ENCODE results near the gene ATP6V0C. TPM values are rescaled to one million over a fixed set of nuclear protein-coding genes. Genes with fewer than 3 reads are reported as not detected.
A peak's percentile ranks its signal among the peaks of the same experiment; 100 is the strongest.
"Not testable (repeated sequence)": the region's sequence is repeated elsewhere in the genome, so short reads cannot be mapped to it uniquely, and the experiment has no call there.

Gene ATP6V0C
- total and polyA plus RNA-seq, 4 donors, result 67.9 to 119 (median 112) TPM

GRCh38 chr16:2473999-2474876 lies 39.5 kb upstream of the ATP6V0C start:
- H3K36me3 ChIP-seq (ENCODE audit: control insufficient read depth in 1 of 2, insufficient read depth in 2 of 2, low read length in 1 of 2), result no peaks in the 10 kb centered on the region
- peak in 1 of 2 donors; percentile 60 for DNase-seq
- no peaks in the 10 kb centered on the region for H3K9me3 ChIP-seq (ENCODE audit: control insufficient read depth, low read length)
- intact Hi-C loops (cut with DNase I), result no loop called here
- peak; percentile 63 for ATAC-seq (ENCODE audit: low FRiP score)
- H3K27me3 ChIP-seq (ENCODE audit: control insufficient read depth in 1 of 2, insufficient read depth in 2 of 2, low read length in 1 of 2), result no peaks in the 10 kb centered on the region
- H3K27ac ChIP-seq (ENCODE audit: low read depth in 1 of 2, low read length in 2 of 2), result no peak overlapping the region
- 0 to 1% methylated on average over 54 to 100 of the region's 100 CpGs for WGBS, 2 donors
- peak overlapping the region; percentile 32 to 69 for H3K4me3 ChIP-seq (ENCODE audit: low read length in 2 of 2)
- H3K4me1 ChIP-seq (ENCODE audit: control insufficient read depth in 1 of 2, insufficient read depth in 2 of 2, low read length in 2 of 2), result no peaks in the 10 kb centered on the region

GRCh38 chr16:2474877-2475412 lies 38.8 kb upstream of the ATP6V0C start, which contains the start of gene TBC1D24:
Gene TBC1D24 (plus strand): TSS chr16:2475127. CDS start chr16:2496149, 21,022 bp downstream.
- intact Hi-C loops (cut with DNase I), result no loop called here
- Histone ChIP-seq H3K9me3 (ENCODE audit: control insufficient read depth, low read length) (no peaks in the 10 kb centered on the region), H3K27ac (ENCODE audit: low read depth in 1 of 2, low read length in 2 of 2) (no peak within 1 kb of the TSS), H3K4me3 (ENCODE audit: low read length in 2 of 2) (peak within 1 kb of the TSS; percentile 61 to 69), H3K36me3 (ENCODE audit: control insufficient read depth in 1 of 2, insufficient read depth in 2 of 2, low read length in 1 of 2) (no peaks in the 10 kb centered on the region), H3K4me1 (ENCODE audit: control insufficient read depth in 1 of 2, insufficient read depth in 2 of 2, low read length in 2 of 2) (no peaks in the 10 kb centered on the region), H3K27me3 (ENCODE audit: control insufficient read depth in 1 of 2, insufficient read depth in 2 of 2, low read length in 1 of 2) (no peaks in the 10 kb centered on the region)
- DNase-seq, result peak; percentile 91 to 95
- peak; percentile 91 for ATAC-seq (ENCODE audit: low FRiP score)
- 0 to 1% methylated on average over 43 to 77 of the region's 77 CpGs for WGBS, 2 donors

GRCh38 chr16:2475413-2476344 lies 38.1 kb upstream of the ATP6V0C start:
- H3K36me3 ChIP-seq (ENCODE audit: control insufficient read depth in 1 of 2, insufficient read depth in 2 of 2, low read length in 1 of 2), result no peaks in the 10 kb centered on the region
- H3K27me3 ChIP-seq (ENCODE audit: control insufficient read depth in 1 of 2, insufficient read depth in 2 of 2, low read length in 1 of 2), result no peaks in the 10 kb centered on the region
- 13 to 16% methylated on average over 49 to 55 of the region's 55 CpGs for WGBS, 2 donors
- intact Hi-C loops (cut with DNase I), result no loop called here
- DNase-seq (no peak), ATAC-seq (ENCODE audit: low FRiP score) (no peak)
- peak overlapping the region; percentile 61 to 69 for H3K4me3 ChIP-seq (ENCODE audit: low read length in 2 of 2)
- no peaks in the 10 kb centered on the region for H3K4me1 ChIP-seq (ENCODE audit: control insufficient read depth in 1 of 2, insufficient read depth in 2 of 2, low read length in 2 of 2)
- no peaks in the 10 kb centered on the region for H3K9me3 ChIP-seq (ENCODE audit: control insufficient read depth, low read length)
- no peak overlapping the region for H3K27ac ChIP-seq (ENCODE audit: low read depth in 1 of 2, low read length in 2 of 2)

- Histone ChIP-seq H3K27ac (ENCODE audit: low read depth in 1 of 2, low read length in 2 of 2) (no peak overlapping the region), H3K4me3 (ENCODE audit: low read length in 2 of 2) (no peak overlapping the region), H3K9me3 (ENCODE audit: control insufficient read depth, low read length) (no peaks in the 10 kb centered on the region), H3K27me3 (ENCODE audit: control insufficient read depth in 1 of 2, insufficient read depth in 2 of 2, low read length in 1 of 2) (no peaks in the 10 kb centered on the region), H3K4me1 (ENCODE audit: control insufficient read depth in 1 of 2, insufficient read depth in 2 of 2, low read length in 2 of 2) (no peaks in the 10 kb centered on the region), H3K36me3 (ENCODE audit: control insufficient read depth in 1 of 2, insufficient read depth in 2 of 2, low read length in 1 of 2) (no peaks in the 10 kb centered on the region)
- DNase-seq, result no peak
- ATAC-seq (ENCODE audit: low FRiP score), result no peak
- 94% methylated on average over 9 of the region's 9 CpGs for WGBS, 2 donors
- intact Hi-C loops (cut with DNase I), result no loop called here
These were observed 37.4 kb upstream of the ATP6V0C start for GRCh38 chr16:2476345-2476720.

GRCh38 chr16:2476741-2477140 lies 37.0 kb upstream of the ATP6V0C start:
- no peak for DNase-seq
- Histone ChIP-seq H3K4me1 (ENCODE audit: control insufficient read depth in 1 of 2, insufficient read depth in 2 of 2, low read length in 2 of 2) (no peaks in the 10 kb centered on the region), H3K36me3 (ENCODE audit: control insufficient read depth in 1 of 2, insufficient read depth in 2 of 2, low read length in 1 of 2) (no peaks in the 10 kb centered on the region), H3K27ac (ENCODE audit: low read depth in 1 of 2, low read length in 2 of 2) (no peak overlapping the region), H3K9me3 (ENCODE audit: control insufficient read depth, low read length) (no peaks in the 10 kb centered on the region), H3K27me3 (ENCODE audit: control insufficient read depth in 1 of 2, insufficient read depth in 2 of 2, low read length in 1 of 2) (no peaks in the 10 kb centered on the region), H3K4me3 (ENCODE audit: low read length in 2 of 2) (no peak overlapping the region)
- ATAC-seq (ENCODE audit: low FRiP score), result no peak
- WGBS, 2 donors, result 87 to 91% methylated on average over 3 of the region's 3 CpGs
- intact Hi-C loops (cut with DNase I), result no loop called here

- H3K4me3 ChIP-seq (ENCODE audit: low read length in 2 of 2), result no peak overlapping the region
- H3K27ac ChIP-seq (ENCODE audit: low read depth in 1 of 2, low read length in 2 of 2), result no peak overlapping the region
- intact Hi-C loops (cut with DNase I), result no loop called here
- no peaks in the 10 kb centered on the region for H3K4me1 ChIP-seq (ENCODE audit: control insufficient read depth in 1 of 2, insufficient read depth in 2 of 2, low read length in 2 of 2)
- no peaks in the 10 kb centered on the region for H3K36me3 ChIP-seq (ENCODE audit: control insufficient read depth in 1 of 2, insufficient read depth in 2 of 2, low read length in 1 of 2)
- DNase-seq (no peak), ATAC-seq (ENCODE audit: low FRiP score) (no peak)
- 95 to 97% methylated on average over 3 of the region's 3 CpGs for WGBS, 2 donors
- H3K27me3 ChIP-seq (ENCODE audit: control insufficient read depth in 1 of 2, insufficient read depth in 2 of 2, low read length in 1 of 2), result no peaks in the 10 kb centered on the region
- no peaks in the 10 kb centered on the region for H3K9me3 ChIP-seq (ENCODE audit: control insufficient read depth, low read length)
These were observed 36.4 kb upstream of the ATP6V0C start for GRCh38 chr16:2477327-2477726.

- Histone ChIP-seq H3K9me3 (ENCODE audit: control insufficient read depth, low read length) (no peaks in the 10 kb centered on the region), H3K27me3 (ENCODE audit: control insufficient read depth in 1 of 2, insufficient read depth in 2 of 2, low read length in 1 of 2) (no peaks in the 10 kb centered on the region), H3K4me3 (ENCODE audit: low read length in 2 of 2) (no peak overlapping the region), H3K4me1 (ENCODE audit: control insufficient read depth in 1 of 2, insufficient read depth in 2 of 2, low read length in 2 of 2) (no peaks in the 10 kb centered on the region), H3K27ac (ENCODE audit: low read depth in 1 of 2, low read length in 2 of 2) (no peak overlapping the region), H3K36me3 (ENCODE audit: control insufficient read depth in 1 of 2, insufficient read depth in 2 of 2, low read length in 1 of 2) (no peaks in the 10 kb centered on the region)
- intact Hi-C loops (cut with DNase I), result no loop called here
- 25 to 28% methylated on average over 8 of the region's 8 CpGs for WGBS, 2 donors
- DNase-seq, result no peak
- ATAC-seq (ENCODE audit: low FRiP score), result no peak
These were observed 35.5 kb upstream of the ATP6V0C start for GRCh38 chr16:2478279-2478678.

- 95 to 96% methylated on average over 10 of the region's 10 CpGs for WGBS, 2 donors
- ATAC-seq (ENCODE audit: low FRiP score); H3K27me3 ChIP-seq (ENCODE audit: control insufficient read depth in 1 of 2, insufficient read depth in 2 of 2, low read length in 1 of 2); H3K4me1 ChIP-seq (ENCODE audit: control insufficient read depth in 1 of 2, insufficient read depth in 2 of 2, low read length in 2 of 2); H3K4me3 ChIP-seq (ENCODE audit: low read length in 2 of 2); H3K9me3 ChIP-seq (ENCODE audit: control insufficient read depth, low read length); H3K27ac ChIP-seq (ENCODE audit: low read depth in 1 of 2, low read length in 2 of 2); intact Hi-C loops (cut with DNase I); H3K36me3 ChIP-seq (ENCODE audit: control insufficient read depth in 1 of 2, insufficient read depth in 2 of 2, low read length in 1 of 2); DNase-seq: not testable (repeated sequence)
These were observed 33.8 kb upstream of the ATP6V0C start for GRCh38 chr16:2479996-2480395.
